ENCODE data around the gene SMIM20.

DNA sequence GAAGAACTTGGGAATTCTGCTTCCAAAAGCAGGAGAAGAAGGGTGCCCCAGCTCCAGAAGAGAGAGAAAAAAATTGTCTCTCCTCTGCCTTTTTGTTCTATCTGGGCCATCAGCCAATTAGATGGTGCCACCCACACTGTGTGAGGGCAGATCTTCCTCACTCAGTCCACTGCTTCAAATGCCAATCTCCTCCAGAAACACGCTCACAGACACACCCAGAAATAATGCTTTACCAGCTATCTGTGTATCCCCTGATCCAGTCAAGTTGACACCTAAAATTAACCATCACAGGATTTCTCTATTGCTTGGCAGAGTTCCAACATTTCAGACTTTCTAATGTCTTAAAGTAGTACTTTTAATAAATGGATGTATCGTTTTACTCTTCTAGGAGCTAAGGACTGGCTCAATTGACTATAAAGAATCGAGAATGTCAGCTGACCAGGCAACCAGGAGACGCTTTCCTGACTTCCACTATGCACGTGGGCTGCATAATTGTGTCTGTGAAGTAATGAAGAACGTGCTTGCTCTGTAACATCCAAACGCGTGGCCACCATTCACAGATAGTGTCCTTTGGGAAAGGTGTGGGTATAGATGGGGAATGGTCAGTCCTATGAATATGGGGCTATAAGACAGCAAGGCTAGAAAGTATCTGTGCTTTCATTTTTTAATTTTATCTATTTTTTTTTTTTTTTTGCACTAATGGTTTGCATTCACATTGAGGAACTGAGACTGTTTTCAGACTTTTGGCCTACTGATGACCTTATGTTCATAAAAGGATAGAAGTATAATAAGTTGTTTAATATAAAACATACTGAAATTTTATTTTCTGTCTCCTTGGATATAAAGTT, 9.9 kb upstream of the SMIM20 start:
- TF ChIP-seq CTCF (IDR thresholded peaks at IDR 0.05): no peak
- no peak for TF ChIP-seq POLR2A (IDR thresholded peaks at IDR 0.05)

Data from gastroesophageal sphincter (tissue), 3 donors.